DMS153 treated with DMSO at 0.1 percent for 48 hours (cell line): ENCODE results near the gene TBX21.

Source experiments
- DNase-seq: peaks from one replicate; lab custom pipeline; 2025; ENCODE audit not compliant: unreplicated experiment; lab: John Stamatoyannopoulos, UW

TBX21 gene, protein sequence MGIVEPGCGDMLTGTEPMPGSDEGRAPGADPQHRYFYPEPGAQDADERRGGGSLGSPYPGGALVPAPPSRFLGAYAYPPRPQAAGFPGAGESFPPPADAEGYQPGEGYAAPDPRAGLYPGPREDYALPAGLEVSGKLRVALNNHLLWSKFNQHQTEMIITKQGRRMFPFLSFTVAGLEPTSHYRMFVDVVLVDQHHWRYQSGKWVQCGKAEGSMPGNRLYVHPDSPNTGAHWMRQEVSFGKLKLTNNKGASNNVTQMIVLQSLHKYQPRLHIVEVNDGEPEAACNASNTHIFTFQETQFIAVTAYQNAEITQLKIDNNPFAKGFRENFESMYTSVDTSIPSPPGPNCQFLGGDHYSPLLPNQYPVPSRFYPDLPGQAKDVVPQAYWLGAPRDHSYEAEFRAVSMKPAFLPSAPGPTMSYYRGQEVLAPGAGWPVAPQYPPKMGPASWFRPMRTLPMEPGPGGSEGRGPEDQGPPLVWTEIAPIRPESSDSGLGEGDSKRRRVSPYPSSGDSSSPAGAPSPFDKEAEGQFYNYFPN

DNA sequence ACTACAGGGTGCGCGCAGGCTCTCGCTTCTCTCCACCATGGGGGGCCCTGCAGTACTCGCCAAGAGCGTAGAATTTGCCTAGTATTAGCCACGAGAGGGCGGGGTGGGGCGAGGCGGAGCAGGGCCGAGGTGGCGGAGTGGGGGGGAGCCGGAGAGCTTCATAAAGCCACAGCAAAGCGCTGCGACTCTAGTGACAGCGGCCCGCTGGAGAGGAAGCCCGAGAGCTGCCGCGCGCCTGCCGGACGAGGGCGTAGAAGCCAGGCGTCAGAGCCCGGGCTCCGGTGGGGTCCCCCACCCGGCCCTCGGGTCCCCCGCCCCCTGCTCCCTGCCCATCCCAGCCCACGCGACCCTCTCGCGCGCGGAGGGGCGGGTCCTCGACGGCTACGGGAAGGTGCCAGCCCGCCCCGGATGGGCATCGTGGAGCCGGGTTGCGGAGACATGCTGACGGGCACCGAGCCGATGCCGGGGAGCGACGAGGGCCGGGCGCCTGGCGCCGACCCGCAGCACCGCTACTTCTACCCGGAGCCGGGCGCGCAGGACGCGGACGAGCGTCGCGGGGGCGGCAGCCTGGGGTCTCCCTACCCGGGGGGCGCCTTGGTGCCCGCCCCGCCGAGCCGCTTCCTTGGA lies at the start of gene TBX21:
Gene TBX21 (plus strand): TSS at position 190 of the 627 bp plus-strand sequence. CDS start 219 bp downstream, at position 409.
- DNase-seq: peak; percentile 28

DNA sequence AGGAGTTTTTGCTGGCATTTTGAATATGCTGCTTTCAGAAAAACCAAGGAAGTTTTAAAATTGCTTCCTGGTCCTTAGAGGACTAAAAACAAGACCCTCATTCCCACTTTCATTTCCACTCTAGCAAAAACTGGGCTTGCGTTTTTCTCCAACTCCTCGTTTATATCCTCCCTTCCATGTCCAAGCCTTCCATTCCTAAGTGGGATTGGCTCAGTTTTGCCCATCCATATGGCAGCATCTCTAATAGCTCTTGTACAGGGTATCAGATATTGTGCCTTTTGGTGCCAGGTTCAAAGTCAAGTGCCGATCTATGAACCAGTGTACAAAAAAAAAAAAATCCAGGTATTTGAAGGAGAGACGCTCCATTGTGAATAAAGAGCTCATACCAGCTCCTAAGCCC lies 49.0 kb upstream of the TBX21 start:
- DNase-seq: no peak

DNA sequence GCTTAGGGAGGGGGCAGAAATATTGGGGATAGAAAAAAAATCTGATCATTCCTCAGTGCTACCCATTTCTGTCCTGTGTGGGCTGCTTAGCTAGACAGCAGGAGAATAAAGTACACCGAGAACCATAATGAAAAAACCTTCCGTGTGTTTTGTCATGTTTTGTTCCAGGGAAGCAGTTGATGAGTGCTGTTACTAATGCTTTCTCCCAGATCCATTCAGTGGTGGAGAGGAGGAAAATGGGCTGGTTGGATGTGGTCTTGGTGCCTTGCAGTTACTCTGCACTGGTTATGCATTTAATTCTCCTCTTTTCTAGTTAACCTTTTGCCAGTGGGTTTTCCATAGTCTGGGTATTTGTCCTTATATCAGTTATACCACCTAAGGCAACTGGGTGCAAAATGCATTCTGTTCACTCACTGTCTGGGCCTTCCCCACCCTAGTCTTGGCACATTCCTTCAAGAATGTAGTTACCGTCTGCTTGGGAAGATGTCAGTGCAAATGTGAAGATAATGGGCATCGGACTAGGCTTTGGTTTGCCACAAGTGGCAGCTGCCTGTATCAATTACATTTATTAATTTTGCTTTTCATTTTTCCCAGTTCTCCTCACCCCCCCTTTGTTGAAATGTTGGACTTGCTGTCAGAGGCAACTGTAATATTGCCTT lies 48.4 kb upstream of the TBX21 start:
- no peak for DNase-seq

DNA sequence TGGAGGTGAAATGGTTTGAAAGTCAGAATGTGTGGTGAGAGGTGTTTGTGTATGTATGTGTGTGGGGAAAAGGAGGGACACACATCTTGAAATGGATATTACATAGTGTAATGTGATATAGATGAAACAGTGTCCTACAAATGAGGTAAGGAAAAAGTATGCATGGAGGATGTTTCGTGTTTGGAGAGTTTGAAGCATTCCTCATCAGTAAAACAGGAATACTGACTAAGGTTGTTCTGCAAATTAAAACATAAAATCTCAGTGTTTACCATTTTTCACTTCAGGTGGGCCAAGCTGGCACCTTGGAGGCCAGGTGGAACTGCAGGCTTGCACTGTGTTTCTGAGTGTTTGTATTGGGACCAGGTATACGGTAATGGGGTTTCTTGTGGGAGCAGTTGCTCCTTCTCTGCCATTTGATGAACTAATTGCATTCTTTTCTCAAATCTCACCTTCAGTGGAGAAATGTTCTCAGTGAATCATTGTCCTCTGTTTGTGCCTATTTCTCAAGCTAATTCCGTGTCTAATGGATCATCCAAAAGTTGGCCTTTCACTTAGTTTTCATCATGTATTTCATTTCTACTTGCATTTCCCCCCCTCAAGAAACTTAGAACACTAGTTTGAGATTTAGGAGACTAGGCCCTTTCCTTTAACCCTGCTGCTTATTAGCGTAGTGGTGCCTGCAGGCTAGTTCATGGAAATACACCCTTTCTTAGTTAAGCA lies 47.3 kb upstream of the TBX21 start:
- no peak for DNase-seq

DNA sequence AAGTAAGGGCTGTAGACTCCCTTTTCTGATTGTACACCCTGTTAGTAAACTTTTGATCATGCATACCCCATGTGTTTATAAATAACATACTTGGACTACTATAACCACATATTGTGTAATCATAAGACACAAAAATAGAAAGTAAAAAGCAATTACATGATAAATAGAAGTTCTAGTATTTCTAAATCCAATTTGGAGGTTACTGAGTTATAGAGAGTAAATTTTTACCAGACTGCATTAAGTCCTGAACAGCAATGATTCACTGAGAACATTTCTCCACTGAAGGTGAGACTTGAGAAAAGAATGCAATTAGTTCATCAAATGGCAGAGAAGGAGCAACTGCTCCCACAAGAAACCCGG lies 46.8 kb upstream of the TBX21 start:
- DNase-seq: no peak

DNA sequence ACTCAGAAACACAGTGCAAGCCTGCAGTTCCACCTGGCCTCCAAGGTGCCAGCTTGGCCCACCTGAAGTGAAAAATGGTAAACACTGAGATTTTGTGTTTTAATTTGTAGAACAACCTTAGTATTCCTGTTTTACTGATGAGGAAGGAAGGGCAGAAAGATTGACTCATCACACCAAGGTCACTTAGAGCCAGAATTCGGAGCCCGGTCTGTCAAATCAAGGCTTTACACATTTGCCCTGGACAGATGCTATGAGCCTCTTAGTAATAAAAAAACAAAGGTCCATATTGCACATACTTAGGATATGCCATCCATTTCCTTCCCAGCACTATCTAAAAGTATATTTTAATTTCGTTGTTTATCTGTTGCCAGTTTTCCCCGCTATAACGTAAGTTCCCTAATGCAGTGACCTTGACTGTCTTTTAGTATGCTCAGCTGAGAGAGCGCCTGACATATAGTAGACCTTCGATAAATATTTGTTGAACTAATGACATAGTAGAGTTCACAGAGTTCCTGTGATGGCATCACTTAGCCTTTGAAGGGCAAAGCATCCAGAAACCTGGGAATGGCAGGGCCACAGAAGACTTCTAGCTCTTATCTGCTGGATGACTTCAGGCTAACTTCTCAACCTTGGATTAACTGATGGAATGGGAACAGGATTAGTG lies 46.2 kb upstream of the TBX21 start:
- DNase-seq: no peak

DNA sequence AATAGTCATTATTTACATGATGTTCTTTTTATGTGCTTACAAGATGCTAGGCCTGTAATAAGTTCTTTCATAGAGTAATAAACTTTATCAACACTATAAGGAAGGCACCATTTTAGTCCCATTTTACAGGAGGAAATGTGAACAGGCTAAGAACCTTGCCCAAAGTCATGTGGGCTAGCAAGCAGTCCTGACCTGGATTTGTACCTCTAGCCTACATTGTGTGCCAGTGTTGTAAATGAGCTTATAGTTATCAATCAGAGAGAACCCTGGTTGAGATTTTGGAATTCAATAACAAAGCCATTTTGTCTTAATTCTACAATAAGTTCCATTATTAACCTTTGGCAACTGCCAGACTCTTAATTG lies 45.7 kb upstream of the TBX21 start:
- DNase-seq: no peak

DNA sequence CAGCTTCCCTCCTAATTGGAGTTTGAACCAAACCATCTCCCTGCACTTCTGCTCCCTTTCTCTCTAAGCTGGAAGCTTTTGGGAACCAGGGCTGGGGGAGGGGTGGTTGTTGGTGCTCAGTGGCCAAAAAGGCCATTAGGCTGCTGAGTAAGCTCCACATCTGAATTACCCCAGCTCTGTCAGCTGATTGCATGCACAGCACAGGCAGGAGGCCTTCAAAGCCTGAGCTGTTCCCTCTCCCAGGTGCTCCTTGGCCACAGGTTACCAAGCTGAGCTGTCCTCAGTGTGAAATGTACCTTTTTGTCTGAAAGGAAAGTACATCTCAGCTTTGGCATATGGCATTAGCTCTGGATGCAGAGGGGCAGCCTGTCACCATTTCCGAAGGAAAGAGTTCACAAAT lies 45.3 kb upstream of the TBX21 start:
- DNase-seq: no peak

DNA sequence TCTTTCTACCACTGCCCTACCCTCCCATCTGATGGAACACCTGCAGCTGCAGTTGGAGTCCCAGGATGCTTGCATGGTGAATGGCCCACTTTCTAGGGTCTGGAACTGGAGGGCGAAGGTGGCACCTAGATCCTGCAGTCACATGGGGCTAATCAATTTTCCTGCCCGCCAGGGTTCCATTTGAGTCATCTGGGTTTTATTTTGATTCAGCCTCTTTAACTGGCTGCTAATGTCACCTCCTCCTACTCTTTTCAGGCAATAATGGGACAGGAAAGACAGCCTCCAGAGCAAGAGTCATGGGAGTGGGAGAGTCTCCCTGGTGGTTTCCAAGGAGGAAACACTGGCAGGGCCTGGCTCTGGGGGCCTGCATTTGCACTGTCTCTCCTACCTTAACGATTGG lies 42.9 kb upstream of the TBX21 start:
- no peak for DNase-seq

DNA sequence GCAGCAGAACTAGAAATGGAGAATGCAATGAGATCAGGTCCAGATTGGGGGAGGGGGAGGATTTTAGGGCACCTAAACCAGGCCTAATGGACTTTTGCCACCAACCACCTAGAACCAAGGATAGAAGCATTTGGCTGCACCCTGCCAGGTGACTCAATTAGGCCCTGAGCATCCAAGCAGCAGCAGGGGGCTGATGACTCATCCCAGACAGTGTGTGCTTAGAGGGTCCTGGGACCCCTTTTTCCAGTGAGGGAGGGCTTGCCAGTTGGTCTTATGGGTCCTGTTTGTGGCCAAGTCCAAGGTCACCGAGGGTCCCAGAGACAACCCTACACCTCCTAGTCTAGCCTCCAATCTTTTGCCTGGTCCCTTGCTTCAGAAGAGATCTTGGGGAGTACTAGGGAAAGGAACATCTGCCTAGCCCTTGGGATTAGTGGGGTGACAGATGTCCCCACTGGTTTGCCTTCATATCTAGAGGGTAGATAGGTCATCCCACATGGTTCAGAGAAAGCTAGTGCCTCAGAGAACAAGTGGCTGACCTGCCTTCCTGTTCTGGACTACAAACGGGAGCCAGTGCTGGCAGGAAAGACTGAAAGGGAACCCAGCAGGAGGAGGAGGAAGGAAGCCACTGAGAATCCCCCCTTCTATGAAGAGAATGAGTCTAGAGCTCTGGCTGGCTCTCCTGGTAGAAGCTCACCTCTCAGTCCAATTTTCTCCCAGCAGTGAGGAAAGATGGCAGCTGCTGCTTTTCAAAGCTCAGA lies 40.7 kb upstream of the TBX21 start:
- no peak for DNase-seq

DNA sequence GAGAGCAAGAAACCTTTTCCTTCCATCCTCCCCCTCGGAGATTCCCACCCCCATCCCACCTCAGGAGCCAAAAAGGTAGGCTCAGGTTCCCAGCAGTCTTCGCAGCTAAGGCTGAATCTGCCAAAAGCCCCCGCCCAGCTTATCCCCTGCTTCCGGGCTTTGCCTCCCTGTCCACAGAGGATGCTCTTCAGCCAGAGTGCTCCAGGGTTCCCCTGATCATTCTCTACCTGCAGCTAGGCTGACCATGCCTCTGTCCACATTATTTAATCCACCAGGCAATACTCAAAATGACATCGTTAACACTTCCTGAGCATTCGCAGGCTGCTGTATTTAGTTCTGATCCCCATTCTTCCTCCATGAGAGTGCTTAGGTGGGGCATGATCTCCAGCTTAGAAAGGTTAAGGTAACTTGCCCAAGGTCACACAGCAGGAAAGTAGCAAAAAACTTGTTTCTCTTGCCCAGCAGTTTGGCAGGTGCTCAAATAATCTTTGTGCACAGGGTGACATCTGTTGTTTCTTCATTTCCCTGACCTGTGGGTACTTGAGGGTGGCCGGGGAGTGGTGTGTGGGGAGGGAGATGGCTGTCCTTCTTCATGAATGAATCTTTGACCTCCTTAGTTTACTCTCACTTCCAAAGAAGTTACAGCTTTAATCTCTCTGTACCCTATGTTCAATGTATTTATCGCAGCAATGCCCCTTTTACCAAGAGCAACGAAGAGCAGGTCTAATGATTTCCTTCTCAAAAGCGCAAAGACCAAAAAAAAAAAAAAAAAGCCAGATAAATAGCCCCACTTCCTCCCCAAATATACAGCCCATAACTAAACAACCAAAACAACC lies 39.9 kb upstream of the TBX21 start:
- DNase-seq: no peak

DNA sequence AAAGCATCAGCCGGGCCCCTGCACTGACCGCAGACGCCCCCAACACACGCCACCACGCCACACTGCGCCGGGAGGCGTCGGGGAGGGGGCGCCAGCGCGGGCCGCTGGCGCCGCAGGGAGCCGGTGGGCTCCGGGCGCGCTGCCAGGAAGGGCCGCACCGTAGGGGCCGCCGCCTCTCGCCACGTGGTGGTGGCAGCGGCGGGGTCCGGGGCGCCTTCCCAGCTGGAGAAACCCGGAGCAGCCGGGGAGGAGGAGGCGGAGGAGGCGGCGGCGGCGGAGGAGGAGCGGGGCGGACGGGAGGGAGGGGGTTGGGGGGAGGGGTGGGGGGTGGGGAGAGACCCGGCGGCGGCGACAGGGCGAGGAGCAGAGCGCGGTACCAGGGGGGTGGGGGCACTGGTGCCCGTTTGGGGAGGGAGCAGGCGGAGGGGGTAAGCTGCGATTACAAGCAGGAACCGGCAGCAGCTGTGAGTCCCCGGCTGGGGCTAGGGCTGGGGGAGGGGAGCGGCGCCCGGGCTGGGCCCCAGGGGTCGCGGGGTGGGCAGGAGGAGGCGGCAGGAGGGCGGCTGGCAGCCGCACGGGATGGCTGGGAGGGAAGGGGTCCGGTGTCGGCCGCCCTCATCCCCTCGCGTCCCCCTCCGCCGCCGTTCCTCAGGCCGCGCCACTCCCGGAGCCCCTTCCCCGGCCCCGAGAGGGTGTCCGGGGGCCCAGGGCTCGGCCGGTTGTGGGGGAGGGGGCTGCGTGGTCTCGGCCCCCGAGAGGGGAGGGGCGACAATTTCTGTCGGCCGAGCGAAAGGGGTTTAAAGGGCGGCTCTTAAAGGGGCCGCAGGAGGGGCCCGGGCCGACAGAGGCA lies 39.1 kb upstream of the TBX21 start, which contains the start of gene TBKBP1:
Gene TBKBP1 (plus strand): TSS at position 431 of the 850 bp plus-strand sequence. CDS start 1,952 bp downstream, outside the sequence.
- DNase-seq: no peak

DNA sequence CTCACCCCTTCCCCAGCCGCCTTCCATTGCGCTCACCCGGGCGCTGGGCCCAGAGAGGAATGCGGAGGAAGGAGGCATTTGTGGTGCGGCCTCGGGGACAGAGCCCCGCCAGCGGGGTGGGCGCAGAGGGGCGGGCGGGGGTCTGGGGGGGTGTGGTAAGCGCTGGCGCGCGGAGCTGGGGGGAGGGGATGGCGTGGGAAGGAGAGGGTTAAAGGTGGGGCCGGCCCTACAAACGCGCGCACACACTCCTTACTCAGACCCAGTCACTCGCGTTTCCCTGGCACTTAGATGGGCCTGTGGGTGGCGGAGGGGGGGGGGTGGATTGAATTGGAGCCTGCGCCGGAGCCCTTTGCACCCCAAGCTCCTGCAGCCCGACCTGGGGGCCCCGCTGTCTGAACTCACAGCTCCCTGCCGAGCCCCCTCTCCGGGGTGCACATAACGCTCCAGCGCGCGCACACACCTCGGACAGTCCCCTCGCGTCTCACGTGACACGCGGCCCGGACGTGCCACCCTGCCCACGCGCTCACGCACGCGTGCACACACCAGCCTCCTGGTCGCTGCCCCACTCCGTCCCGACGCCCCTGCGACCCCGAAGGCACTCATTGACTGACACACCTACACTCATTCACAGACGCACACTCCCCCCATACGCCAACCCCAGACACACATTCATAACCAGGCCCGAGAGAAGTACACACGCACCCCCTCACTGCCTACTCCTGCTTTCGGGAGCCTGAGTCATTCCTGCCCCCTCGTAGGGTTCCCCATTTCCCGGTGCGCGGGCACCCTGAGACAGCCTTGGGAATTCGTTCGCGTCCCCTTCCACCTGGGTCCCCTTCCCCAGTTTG lies 38.2 kb upstream of the TBX21 start:
- DNase-seq: no peak

DNA sequence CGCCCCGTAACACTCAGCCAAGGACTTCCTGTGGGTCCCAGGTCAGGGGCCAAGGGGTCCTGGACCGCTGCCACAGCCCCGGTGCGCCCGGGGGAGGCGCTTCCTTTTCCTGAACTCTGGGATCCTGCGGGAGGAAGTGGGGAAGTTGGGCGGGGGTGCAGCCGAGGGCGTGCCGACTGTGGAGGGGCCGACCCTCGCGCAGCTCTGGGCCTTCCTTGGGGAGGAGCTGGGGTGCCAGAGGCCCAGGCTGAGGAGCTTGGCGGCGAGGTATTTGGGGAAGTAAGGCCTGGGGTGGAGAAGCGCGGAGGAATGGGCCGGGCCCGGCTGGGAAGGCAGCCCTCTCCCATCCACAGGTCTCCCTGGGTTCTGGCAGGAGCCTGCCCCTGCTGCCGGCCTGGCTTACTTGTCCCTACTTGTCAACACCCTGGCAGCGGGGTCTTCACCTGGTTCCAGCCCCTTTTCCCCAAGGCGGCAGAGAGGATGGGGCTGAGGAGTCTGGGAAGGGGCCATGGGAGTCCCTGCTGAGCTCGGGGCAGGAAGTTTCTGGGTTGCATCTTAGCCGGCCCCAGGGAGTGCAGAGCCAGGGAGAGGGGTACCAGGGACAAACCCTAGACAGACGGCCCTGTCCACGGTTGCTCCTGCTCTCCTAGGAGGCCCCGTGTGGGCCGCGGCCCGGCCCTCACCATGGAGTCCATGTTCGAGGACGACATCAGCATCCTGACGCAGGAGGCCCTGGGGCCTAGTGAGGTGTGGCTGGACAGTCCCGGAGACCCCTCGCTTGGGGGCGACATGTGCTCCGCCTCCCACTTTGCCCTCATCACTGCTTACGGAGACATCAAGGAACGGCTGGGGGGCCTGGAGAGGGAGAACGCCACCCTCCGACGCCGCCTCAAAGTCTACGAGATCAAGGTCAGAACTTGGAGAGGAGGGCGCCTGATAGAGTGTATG lies 37.3 kb upstream of the TBX21 start:
- DNase-seq: no peak

DNA sequence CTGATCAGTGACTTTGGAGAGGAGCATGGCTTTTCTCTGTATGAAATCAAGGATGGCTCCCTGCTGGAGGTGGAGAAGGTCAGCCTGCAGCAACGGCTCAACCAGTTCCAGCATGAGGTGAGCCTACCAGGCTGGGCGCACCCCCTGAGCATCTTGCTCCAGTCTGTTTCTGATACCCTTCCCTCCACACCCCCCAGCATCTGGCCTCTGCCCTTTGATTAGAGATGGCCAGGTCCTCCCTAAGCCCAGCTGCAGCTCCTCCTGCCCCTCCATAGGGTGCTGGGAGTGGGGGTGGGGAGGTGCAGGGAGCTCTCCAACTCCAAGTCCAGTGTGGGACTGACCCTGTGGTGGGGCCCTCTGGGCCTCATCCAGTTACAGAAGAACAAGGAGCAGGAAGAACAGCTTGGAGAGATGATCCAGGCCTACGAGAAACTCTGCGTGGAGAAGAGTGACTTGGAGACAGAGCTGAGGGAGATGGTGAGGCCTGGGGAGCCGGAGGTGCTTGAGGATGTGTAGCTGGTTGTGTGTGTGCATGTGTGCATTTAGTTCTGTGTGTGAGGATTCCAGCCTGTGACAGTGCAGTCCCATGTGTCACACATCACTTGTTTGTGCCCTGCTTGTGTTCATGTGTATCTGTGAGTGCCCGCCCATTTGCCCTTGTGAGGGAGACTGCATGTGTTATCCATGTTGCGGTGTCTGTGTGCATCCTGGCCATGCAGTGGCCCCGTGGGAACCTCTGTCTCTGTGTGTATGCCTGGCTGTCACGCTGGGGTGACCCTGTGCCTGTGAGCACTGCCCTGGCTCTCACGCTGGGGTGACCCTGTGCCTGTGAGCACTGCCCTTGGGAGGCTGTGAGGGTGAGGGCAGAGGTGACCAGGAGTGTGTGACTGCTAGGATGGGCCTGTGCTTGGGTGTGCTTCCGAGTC lies 36.1 kb upstream of the TBX21 start:
- DNase-seq: no peak
